CD14-positive monocyte (primary cell): ENCODE measurements around the gene BAIAP2L1. TPM values are rescaled to one million over a fixed set of nuclear protein-coding genes. Genes with fewer than 3 reads are reported as not detected.

ENCODE experiments used
- DNase-seq, 3 donors: peaks; one replicate each; pipeline ENCODE4 v3.0.0-alpha.2; 2011 to 2022
- H2AFZ ChIP-seq: 2 replicates; pipeline ENCODE4 v1.6.0; 2012; ENCODE audit warnings: mild to moderate bottlenecking, low read depth, low read length, inconsistent platforms; ENCODE audit not compliant: insufficient read depth, poor library complexity, severe bottlenecking
- H3K27ac ChIP-seq, 2 donors: 1 replicate in 1 of 2; 2 replicates in 1 of 2; pipeline ENCODE4 v1.5.1; 2012 to 2013; ENCODE audit warnings: low read length in 2 of 2, control low read depth in 1 of 2, inconsistent platforms in 1 of 2, low read depth in 1 of 2, mild to moderate bottlenecking in 1 of 2
- H3K27me3 ChIP-seq, 2 donors: one replicate each; pipeline versions ENCODE4 v1.6.0 to v1.6.1; 2011 to 2013; ENCODE audit warnings: low read length in 2 of 2; ENCODE audit not compliant: control insufficient read depth in 2 of 2, insufficient read depth in 2 of 2
- H3K36me3 ChIP-seq, 2 donors: replicated peaks in 1 of 2; 1 replicate in 1 of 2; 2 replicates in 1 of 2; pipeline versions ENCODE4 v1.5.1 to v1.6.1; 2012 to 2013; ENCODE audit warnings: low read length in 2 of 2, control low read depth in 1 of 2, inconsistent platforms in 1 of 2, mild to moderate bottlenecking in 1 of 2; ENCODE audit not compliant: insufficient read depth in 2 of 2, control insufficient read depth in 1 of 2
- H3K4me1 ChIP-seq, 2 donors: 1 replicate in 1 of 2; 2 replicates in 1 of 2; pipeline versions ENCODE4 v1.5.1 to v1.6.1; 2012 to 2013; ENCODE audit warnings: low read length in 2 of 2, control low read depth in 1 of 2, inconsistent platforms in 1 of 2, mild to moderate bottlenecking in 1 of 2, moderate library complexity in 1 of 2; ENCODE audit not compliant: insufficient read depth in 2 of 2, control insufficient read depth in 1 of 2
- H3K4me2 ChIP-seq: replicated peaks from 2 replicates; pipeline ENCODE3; 2012; ENCODE audit warnings: low read length, moderate library complexity, mild to moderate bottlenecking; ENCODE audit not compliant: poor library complexity, severe bottlenecking; ENCODE audit errors: extremely low read depth
- H3K4me3 ChIP-seq, 3 experiments: fragments of 200-600 bp in 1 of 3; sonication (generic) in 1 of 3; replicated peaks in 1 of 3; 1 replicate in 2 of 3; 2 replicates in 1 of 3; pipeline ENCODE4 v1.5.1; 2011 to 2013; ENCODE audit warnings: low read length in 3 of 3, mild to moderate bottlenecking in 3 of 3, control low read depth in 2 of 3, low read depth in 2 of 3, inconsistent platforms in 1 of 3, moderate library complexity in 1 of 3
- H3K79me2 ChIP-seq: 2 replicates; pipeline ENCODE4 v1.6.0; 2012; ENCODE audit warnings: mild to moderate bottlenecking, control low read depth, inconsistent platforms, low read length, moderate library complexity; ENCODE audit not compliant: insufficient read depth
- H3K9ac ChIP-seq: 2 replicates; pipeline ENCODE4 v1.6.0; 2017; ENCODE audit warnings: low read length, mild to moderate bottlenecking; ENCODE audit not compliant: insufficient read depth, poor library complexity, severe bottlenecking
- H3K9me3 ChIP-seq, 2 donors: replicated peaks in 1 of 2; 1 replicate in 1 of 2; 2 replicates in 1 of 2; pipeline versions ENCODE4 v1.5.1 to v1.6.1; 2012 to 2013; ENCODE audit warnings: low read length in 2 of 2, control low read depth in 1 of 2; ENCODE audit not compliant: control insufficient read depth in 1 of 2, insufficient read depth in 1 of 2
- H4K20me1 ChIP-seq: 2 replicates; pipeline ENCODE4 v1.6.0; 2012; ENCODE audit warnings: mild to moderate bottlenecking, low read length, control low read depth, moderate library complexity; ENCODE audit not compliant: insufficient read depth
- H3K27ac Mint-ChIP-seq, 7 donors: one replicate each; pipeline ENCODE4 v1.8.0; 2020; ENCODE audit warnings: mild to moderate bottlenecking in 7 of 7, mixed read lengths in 7 of 7, moderate library complexity in 6 of 7, inconsistent platforms in 2 of 7
- H3K27me3 Mint-ChIP-seq, 3 donors: one replicate each; pipeline ENCODE4 v1.8.0; 2021 to 2022; ENCODE audit warnings: low read depth in 3 of 3, mild to moderate bottlenecking in 3 of 3, mixed read lengths in 3 of 3, moderate library complexity in 3 of 3, inconsistent platforms in 1 of 3
- H3K36me3 Mint-ChIP-seq, 2 donors: one replicate each; pipeline ENCODE4 v1.8.0; 2020; ENCODE audit warnings: mixed read lengths in 2 of 2, inconsistent platforms in 1 of 2, mild to moderate bottlenecking in 1 of 2
- H3K4me1 Mint-ChIP-seq: one replicate; pipeline ENCODE4 v1.8.0; 2020; ENCODE audit warnings: mild to moderate bottlenecking, mixed read lengths
- H3K4me3 Mint-ChIP-seq, 2 donors: one replicate each; pipeline ENCODE4 v1.8.0; 2020; ENCODE audit warnings: mild to moderate bottlenecking in 2 of 2, mixed read lengths in 2 of 2, moderate library complexity in 1 of 2
- H3K9me3 Mint-ChIP-seq, 7 donors: one replicate each; pipeline ENCODE4 v1.8.0; 2020 to 2022; ENCODE audit warnings: mixed read lengths in 7 of 7, mild to moderate bottlenecking in 6 of 7, moderate library complexity in 6 of 7, inconsistent platforms in 2 of 7
- CTCF ChIP-seq: fragments of 200-600 bp; IDR thresholded peaks from one replicate; pipeline ENCODE4 v1.8.0; 2022; ENCODE audit warnings: antibody characterized with exemption, mild to moderate bottlenecking
- WGBS: methylation state at CpG from one replicate; pipeline ENCODE4 v1.1.5; 2013; ENCODE audit warnings: missing lambda C conversion rate; ENCODE audit not compliant: insufficient coverage; 5-methylcytosine and 5-hydroxymethylcytosine counted together
- intact Hi-C, 2 donors: fragments of 100-400 bp; cut with micrococcal nuclease; formaldehyde crosslinking; loops; one replicate each; pipeline versions ENCODE4 v1.15.0 to v1.15.1; 2023
- polyA plus RNA-seq, 3 donors: library from polyadenylated mRNA; depleted of rRNA in 1 of 3; unstranded in 2 of 3; stranded (reverse) in 1 of 3; fragments of 300-500 nt in 2 of 3; fragments of >200 nt in 1 of 3; fragmentation: Illumina TruSeq in 2 of 3; gene quantifications; 1 replicate in 2 of 3; 2 replicates in 1 of 3; pipeline ENCODE4 v1.2.3, GENCODE V29; 2012 to 2021

Gene BAIAP2L1
- polyA plus RNA-seq, 3 donors, result 0.17 to 0.52 TPM; not detected in 1

- Mint-ChIP-seq H3K9me3 (no peaks in the 10 kb centered on the region), H3K36me3 (peaks cover 44 to 81% of the 10 kb centered on the region in 2 donors), H3K4me3 (peak overlapping the region in 1 of 2 donors; percentile 24), H3K27ac (peak overlapping the region; percentile 68 to 99 (median 87)), H3K4me1 (peaks cover 63% of the 10 kb centered on the region), H3K27me3 (no peaks in the 10 kb centered on the region)
- no peak for DNase-seq
- peak overlapping the region; percentile 100 for H3K4me2 ChIP-seq
- peaks cover 42 to 57% of the 10 kb centered on the region in 2 donors for H3K36me3 ChIP-seq
- no peak for TF ChIP-seq CTCF
- H3K4me3 ChIP-seq, result peak overlapping the region in 1 of 3 experiments; percentile 96
- intact Hi-C loops, result loop anchor here (5.0 to 10.0 kb wide), 2 partner anchors 35 to 517 kb away; partner anchors contain the start of gene TECPR1 (in 2 of the 2)
- H3K9ac ChIP-seq, result peak overlapping the region; percentile 40
- peaks cover 54 to 68% of the 10 kb centered on the region in 2 donors for H3K4me1 ChIP-seq
- H3K79me2 ChIP-seq, result peaks cover 100% of the 10 kb centered on the region
- H4K20me1 ChIP-seq, result peaks cover 98% of the 10 kb centered on the region
- 98% methylated on average over 8 of the region's 14 CpGs for WGBS
- H3K27me3 ChIP-seq, result no peaks in the 10 kb centered on the region
- peak overlapping the region; percentile 98 to 99 for H3K27ac ChIP-seq
- no peaks in the 10 kb centered on the region for H3K9me3 ChIP-seq
- no peak overlapping the region for H2AFZ ChIP-seq
Observed at GRCh38 chr7:98287486-98287959, 113.4 kb downstream of the BAIAP2L1 start.

GRCh38 chr7:98286701-98287485 lies 114.0 kb downstream of the BAIAP2L1 start:
- Histone ChIP-seq H3K4me3 (peak overlapping the region in 2 of 3 experiments; percentile 91 to 96), H3K4me2 (peak overlapping the region; percentile 100), H3K36me3 (peaks cover 37 to 51% of the 10 kb centered on the region in 2 donors), H3K9me3 (no peaks in the 10 kb centered on the region), H3K4me1 (peaks cover 54 to 71% of the 10 kb centered on the region in 2 donors), H3K27ac (peak overlapping the region; percentile 98 to 99), H3K79me2 (peaks cover 100% of the 10 kb centered on the region), H3K27me3 (no peaks in the 10 kb centered on the region), H2AFZ (no peak overlapping the region), H4K20me1 (peaks cover 97% of the 10 kb centered on the region), H3K9ac (no peak overlapping the region)
- 95% methylated on average over 15 of the region's 21 CpGs for WGBS
- Mint-ChIP-seq H3K36me3 (peaks cover 39 to 79% of the 10 kb centered on the region in 2 donors), H3K27me3 (no peaks in the 10 kb centered on the region), H3K27ac (peak overlapping the region; percentile 96 to 99 (median 98)), H3K4me3 (peak overlapping the region; percentile 83 to 92), H3K9me3 (no peaks in the 10 kb centered on the region), H3K4me1 (peaks cover 61% of the 10 kb centered on the region)
- TF ChIP-seq CTCF, result no peak
- DNase-seq, result no peak
- intact Hi-C loops, result loop anchor here (5.0 to 10.0 kb wide), 2 partner anchors 35 to 518 kb away; partner anchors contain the start of gene TECPR1 (in 2 of the 2)
